Cardiac fibroblast (primary cell): ENCODE results near the gene IFT27.
A peak's percentile ranks its signal among the peaks of the same experiment; 100 is the strongest.
"Not testable (repeated sequence)": the region's sequence is repeated elsewhere in the genome, so short reads cannot be mapped to it uniquely, and the experiment has no call there.

Experiments
- DNase-seq, 2 donors: peaks; one replicate each; pipeline versions ENCODE4 v3.0.0 to v3.0.0-alpha.2; 2010; ENCODE audit warnings: low read depth in 2 of 2
- H3K4me3 ChIP-seq, 2 donors: replicated peaks in 1 of 2; 1 replicate in 1 of 2; 2 replicates in 1 of 2; pipeline ENCODE4 v1.5.1; 2011; ENCODE audit warnings: low read depth in 2 of 2, low read length in 2 of 2, mild to moderate bottlenecking in 2 of 2, moderate library complexity in 1 of 2
- CTCF ChIP-seq: IDR thresholded peaks from one replicate; pipeline ENCODE4 v1.5.1; 2011; ENCODE audit warnings: low read depth, mild to moderate bottlenecking, low read length, inconsistent platforms

The IFT27 gene

DNA sequence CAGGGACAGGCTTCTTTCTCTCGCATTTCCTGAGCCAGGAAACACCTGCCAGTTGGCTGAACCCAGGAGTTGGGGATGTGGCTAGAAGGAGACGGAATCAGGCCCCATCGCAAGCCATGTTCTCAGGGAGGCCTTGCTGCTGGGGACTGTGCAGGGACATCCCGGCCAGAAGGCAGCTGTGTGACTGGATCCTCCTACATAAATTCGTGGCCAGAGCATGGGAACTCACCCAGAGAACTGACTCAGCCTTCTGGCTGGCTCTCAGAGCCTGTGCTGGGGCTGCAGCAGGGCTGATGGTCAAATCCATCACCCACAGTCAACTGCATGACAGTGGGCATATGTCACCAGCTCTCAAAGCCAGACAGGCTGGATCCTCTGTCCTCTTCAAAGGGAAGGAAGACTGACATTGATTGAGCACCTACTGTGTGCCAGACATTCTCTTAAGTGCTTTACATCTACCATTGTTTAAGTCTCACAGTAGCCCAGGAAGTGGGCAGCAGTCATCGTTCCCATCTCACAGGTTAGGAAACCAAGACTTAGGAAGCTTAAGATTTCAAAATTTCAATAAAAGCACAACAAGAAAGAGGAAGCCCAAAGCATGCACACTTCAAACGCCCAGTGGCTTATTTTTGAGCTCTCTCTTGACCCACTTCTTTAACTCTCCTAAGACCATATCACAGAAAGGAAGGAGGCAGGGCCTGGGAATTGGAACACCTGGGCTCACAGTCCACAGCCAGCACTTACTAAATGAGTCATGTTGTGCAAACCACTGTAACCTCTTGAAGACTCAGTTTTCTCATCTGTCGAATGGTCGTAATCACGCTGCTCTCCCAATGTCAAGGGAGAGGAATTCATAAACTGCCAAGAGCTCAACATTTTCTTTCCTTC lies 41.5 kb downstream of the IFT27 start:
- DNase-seq: peak; percentile 37 to 54
- H3K4me3 ChIP-seq: no peak overlapping the region
- no peak for TF ChIP-seq CTCF

- no peak overlapping the region for H3K4me3 ChIP-seq
- DNase-seq: no peak
- TF ChIP-seq CTCF: no peak
These were observed 42.6 kb downstream of the IFT27 start for GRCh38 chr22:36733271-36733670.

DNA sequence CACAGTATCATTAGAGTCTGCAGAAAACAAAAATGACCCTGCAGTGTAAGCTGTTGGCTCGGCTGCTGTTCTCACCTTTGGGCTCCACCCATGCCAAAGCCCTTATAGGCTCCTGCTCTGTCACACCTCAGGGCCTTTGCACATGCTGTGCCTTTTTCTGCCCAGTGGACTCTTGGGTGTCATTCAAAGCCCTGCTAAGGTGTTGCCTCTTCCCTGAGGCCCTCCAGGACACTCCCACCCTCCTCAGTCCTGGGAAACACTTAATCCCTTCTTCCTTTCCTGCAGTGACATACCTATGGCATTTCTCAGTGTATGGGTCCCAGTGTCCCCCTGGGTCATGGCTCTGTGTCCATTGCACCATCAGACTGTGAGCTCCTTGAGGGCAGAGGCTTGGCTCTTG lies 43.3 kb downstream of the IFT27 start:
- no peak overlapping the region for H3K4me3 ChIP-seq
- no peak for DNase-seq
- no peak for TF ChIP-seq CTCF

GRCh38 chr22:36731916-36732315 lies 44.0 kb downstream of the IFT27 start:
- H3K4me3 ChIP-seq: no peak overlapping the region
- no peak for DNase-seq
- no peak for TF ChIP-seq CTCF

DNA sequence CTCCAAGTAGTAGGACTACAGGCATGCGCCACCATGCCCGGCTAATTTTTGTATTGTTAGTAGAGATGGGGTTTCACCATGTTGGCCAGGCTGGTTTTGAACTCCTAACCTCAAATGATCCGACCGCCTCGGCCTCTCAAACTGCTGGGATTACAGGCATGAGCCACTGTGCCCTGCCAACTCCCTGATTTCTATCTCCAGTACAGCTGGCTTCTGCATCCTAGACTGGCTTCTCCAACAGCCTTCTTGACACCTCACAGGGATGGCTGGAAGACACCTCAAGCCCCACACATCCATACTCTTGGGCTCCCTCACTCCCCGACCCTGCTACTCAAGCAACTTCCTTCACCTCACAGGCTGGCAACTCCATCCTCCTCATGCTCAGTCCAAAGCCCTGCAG lies 44.6 kb downstream of the IFT27 start:
- H3K4me3 ChIP-seq, DNase-seq: not testable (repeated sequence)

DNA sequence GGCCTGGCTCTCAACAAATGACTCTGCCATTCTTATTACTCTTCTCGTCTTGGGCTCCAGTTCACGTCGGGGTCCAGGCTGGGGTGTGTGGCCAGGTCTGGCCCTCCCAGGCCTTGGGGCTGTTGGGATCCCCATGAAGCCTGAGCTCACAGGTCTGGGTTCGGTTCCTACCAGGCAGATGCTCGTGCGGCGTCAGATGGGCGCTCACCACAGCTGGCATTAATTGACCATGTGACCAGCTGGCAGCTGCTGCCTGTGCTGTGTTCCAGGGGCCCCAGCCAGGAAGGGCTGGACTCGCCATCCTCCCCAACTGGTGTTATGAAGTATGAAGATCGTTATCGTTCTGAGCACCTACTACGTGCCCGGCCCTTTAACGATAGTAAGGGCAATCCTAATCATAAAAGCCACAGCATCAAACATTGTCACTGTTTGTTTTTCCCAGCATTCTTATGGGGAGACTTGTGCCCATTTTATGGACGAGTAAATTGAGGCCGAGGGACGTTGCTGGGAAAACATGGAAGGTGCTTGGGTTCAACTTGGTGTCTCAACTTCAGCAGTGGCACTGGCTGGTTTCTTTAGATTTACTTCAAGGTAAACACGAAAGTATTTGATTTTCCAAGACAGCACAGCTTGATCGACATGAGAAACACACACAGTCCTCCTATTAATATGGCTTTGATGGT lies 45.6 kb downstream of the IFT27 start:
- H3K4me3 ChIP-seq: no peak overlapping the region
- no peak for DNase-seq
- no peak for TF ChIP-seq CTCF

DNA sequence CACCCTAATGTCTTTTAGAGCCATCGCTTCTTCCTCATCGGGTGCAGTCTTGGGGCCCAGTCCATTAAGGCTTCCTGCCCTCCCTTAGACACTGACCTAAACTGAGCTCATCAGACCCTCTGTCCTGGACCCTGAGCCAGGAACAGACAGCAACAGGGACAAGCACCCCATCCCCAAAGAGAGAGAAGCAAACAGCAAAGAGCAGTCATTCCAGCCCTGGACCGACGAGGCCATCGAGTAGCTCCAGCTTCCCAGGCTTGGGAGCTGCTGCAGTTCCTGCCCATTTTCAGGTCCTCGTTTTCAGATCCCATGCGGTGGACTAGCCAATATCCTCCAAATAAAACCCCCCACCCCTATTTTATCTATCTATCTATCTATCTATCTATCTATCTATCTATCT lies 46.6 kb downstream of the IFT27 start:
- DNase-seq: no peak
- no peak overlapping the region for H3K4me3 ChIP-seq
- no peak for TF ChIP-seq CTCF
